K562 (cell line): ENCODE results near the gene SRCAP. TPM values are rescaled to one million over a fixed set of nuclear protein-coding genes. Genes with fewer than 3 reads are reported as not detected.

ENCODE experiments used
- CBX3 ChIP-seq, 2 experiments: IDR thresholded peaks; 1 replicate in 1 of 2; 2 replicates in 1 of 2; pipeline ENCODE4 v1.6.1; 2012; ENCODE audit warnings: inconsistent platforms in 2 of 2, low read length in 2 of 2, borderline replicate concordance in 1 of 2, control low read depth in 1 of 2
- E2F3 ChIP-seq: fragments of 250-450 bp; sonication (Bioruptor Pico); IDR thresholded peaks from 2 replicates; pipeline ENCODE4 v1.4.0; 2020; ENCODE audit warnings: mild to moderate bottlenecking
- ETS2 ChIP-seq: IDR thresholded peaks from 2 replicates; pipeline ENCODE4 v1.6.1; 2016; ENCODE audit warnings: borderline replicate concordance, missing genetic modification characterization, mild to moderate bottlenecking, moderate library complexity, missing compliant biosample characterization; ENCODE audit not compliant: poor library complexity, severe bottlenecking
- HDAC2 ChIP-seq: fragments of 450-650 bp; IDR thresholded peaks from 2 replicates; pipeline ENCODE4 v1.6.1; 2016; ENCODE audit warnings: mild to moderate bottlenecking
- JUN ChIP-seq, 2 experiments: sonication (generic) in 1 of 2; formaldehyde crosslinking in 1 of 2; IDR thresholded peaks; 2 replicates each; pipeline versions ENCODE4 v1.6.1 to v1.8.0; 2012 to 2022; ENCODE audit warnings: borderline replicate concordance in 2 of 2, mild to moderate bottlenecking in 2 of 2, improper control_type of control experiment in 1 of 2, low read depth in 1 of 2, low read length in 1 of 2, missing genetic modification reagents in 1 of 2
- MBD2 ChIP-seq: sonication (generic); IDR thresholded peaks from 2 replicates; pipeline ENCODE4 v1.6.1; 2016; ENCODE audit warnings: low read depth, borderline replicate concordance
- NR3C1 ChIP-seq: sonication (generic); formaldehyde crosslinking; IDR thresholded peaks from 2 replicates; pipeline ENCODE4 v1.8.1; 2022; ENCODE audit warnings: missing genetic modification reagents
- OTX1 ChIP-seq: fragments of 450-650 bp; formaldehyde crosslinking; IDR thresholded peaks from 2 replicates; pipeline ENCODE4 v1.4.0; 2022; ENCODE audit warnings: mild to moderate bottlenecking
- YY1 ChIP-seq, 3 experiments: IDR thresholded peaks; 2 replicates each; pipeline ENCODE4 v1.6.1; 2011; ENCODE audit warnings: low read length in 2 of 3, mild to moderate bottlenecking in 2 of 3, moderate library complexity in 2 of 3, borderline replicate concordance in 1 of 3, control low read depth in 1 of 3, low read depth in 1 of 3; ENCODE audit not compliant: insufficient read depth in 3 of 3, insufficient replicate concordance in 2 of 3, control insufficient read depth in 1 of 3, insufficient read length in 1 of 3; ENCODE audit errors: extremely low read depth in 1 of 3
- polyA plus RNA-seq, 8 experiments: library from polyadenylated mRNA; depleted of rRNA in 4 of 8; stranded (reverse) in 5 of 8; unstranded in 3 of 8; fragments of >200 nt; fragmentation: Nextera tagmentation in 2 of 8; fragmentation: Illumina TruSeq in 1 of 8; extraction: Ambion mirVana in 2 of 8; extraction: Trizol in 1 of 8; gene quantifications; 2 replicates each; pipeline versions ENCODE4 v1.2.1 to v1.2.3, GENCODE V29; 2011 to 2014; ENCODE audit warnings: inconsistent platforms in 1 of 8, missing spikeins in 1 of 8
- total RNA-seq, 7 experiments: library from RNA; depleted of rRNA in 6 of 7; stranded (reverse); fragments of >200 nt in 6 of 7; fragmentation: Illumina TruSeq in 2 of 7; extraction: Trizol in 2 of 7; gene quantifications; 2 replicates each; pipeline versions ENCODE4 v1.2.1 to v1.2.3, GENCODE V29; 2011 to 2021; ENCODE audit warnings: low replicate concordance in 1 of 7
- TF ChIP-seq, protein P1 (sequence below): sonication (generic); formaldehyde crosslinking; IDR thresholded peaks from 2 replicates; pipeline ENCODE4 v1.8.0; 2023; ENCODE audit warnings: missing genetic modification reagents, mild to moderate bottlenecking, borderline replicate concordance
- TF ChIP-seq, protein P2 (sequence below): fragments of 450-650 bp; IDR thresholded peaks from 2 replicates; pipeline ENCODE4 v1.6.1; 2018; ENCODE audit warnings: mild to moderate bottlenecking, low read depth; ENCODE audit not compliant: partially characterized antibody
- TF ChIP-seq, protein P3 (sequence below), 2 experiments: fragments of 250-450 bp in 1 of 2; fragments of 450-650 bp in 1 of 2; sonication (Bioruptor Pico) in 1 of 2; IDR thresholded peaks; 2 replicates each; pipeline versions ENCODE4 v1.6.1 to v1.8.0; 2016 to 2021; ENCODE audit warnings: mild to moderate bottlenecking in 2 of 2, moderate library complexity in 2 of 2, missing compliant biosample characterization in 1 of 2, missing genetic modification characterization in 1 of 2
- TF ChIP-seq, protein P4 (sequence below): fragments of 250-450 bp; sonication (Bioruptor Pico); IDR thresholded peaks from 2 replicates; pipeline ENCODE4 v1.8.0; 2021; ENCODE audit warnings: moderate library complexity, mild to moderate bottlenecking, inconsistent platforms
- TF ChIP-seq, protein P5 (sequence below): sonication (generic); formaldehyde crosslinking; IDR thresholded peaks from 2 replicates; pipeline ENCODE4 v1.8.1; 2023; ENCODE audit warnings: mild to moderate bottlenecking, missing genetic modification reagents, moderate library complexity

The SRCAP gene
- total and polyA plus RNA-seq, 9 of the 15 experiments (the other 6 are each of a cell fraction or from before 2014, with no cell fraction given), result 0.21 to 62.6 (median 5.8) TPM

DNA sequence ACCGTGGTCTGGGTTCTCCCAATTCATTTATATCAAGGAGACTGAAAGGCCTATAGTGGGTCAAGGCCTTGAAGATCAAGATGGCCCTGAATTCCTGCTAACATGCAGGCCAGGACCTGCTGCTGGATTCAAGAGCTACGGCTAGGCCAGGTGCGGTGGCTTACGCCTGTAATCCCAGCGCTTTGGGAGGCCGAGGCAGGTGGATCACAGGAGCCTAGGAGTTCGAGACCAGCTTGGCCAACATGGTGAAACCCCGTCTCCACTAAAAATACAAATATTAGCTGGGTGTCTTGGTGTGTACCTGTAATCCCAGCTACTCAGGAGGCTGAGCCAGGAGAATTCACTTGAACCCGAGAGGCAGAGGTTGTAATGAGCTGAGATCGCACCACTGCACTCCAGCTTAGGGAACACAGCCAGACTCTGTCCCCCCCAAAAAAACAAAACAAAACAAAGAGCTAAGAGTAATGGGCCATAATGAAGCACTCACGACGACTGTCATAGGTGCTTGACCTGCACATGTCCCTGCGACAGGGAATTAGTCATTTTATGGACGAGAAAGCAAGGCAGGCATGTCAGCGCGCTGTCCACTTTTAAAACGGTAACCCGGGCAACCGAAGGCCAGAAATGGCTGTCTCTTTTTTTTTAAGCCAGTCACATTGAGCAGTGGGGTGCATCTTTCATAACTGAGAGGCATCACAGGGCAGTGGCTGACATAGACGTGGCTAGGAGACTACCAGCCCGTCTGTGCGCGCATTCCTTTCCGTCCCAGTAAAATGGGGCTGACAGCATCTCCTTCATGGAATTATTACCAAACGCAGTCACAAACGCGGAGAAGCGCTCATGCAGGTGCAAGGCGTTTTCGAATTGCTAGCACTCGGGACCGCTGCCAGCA is 41.8 kb upstream of the SRCAP start (continued):
- TF ChIP-seq, protein P1, sequence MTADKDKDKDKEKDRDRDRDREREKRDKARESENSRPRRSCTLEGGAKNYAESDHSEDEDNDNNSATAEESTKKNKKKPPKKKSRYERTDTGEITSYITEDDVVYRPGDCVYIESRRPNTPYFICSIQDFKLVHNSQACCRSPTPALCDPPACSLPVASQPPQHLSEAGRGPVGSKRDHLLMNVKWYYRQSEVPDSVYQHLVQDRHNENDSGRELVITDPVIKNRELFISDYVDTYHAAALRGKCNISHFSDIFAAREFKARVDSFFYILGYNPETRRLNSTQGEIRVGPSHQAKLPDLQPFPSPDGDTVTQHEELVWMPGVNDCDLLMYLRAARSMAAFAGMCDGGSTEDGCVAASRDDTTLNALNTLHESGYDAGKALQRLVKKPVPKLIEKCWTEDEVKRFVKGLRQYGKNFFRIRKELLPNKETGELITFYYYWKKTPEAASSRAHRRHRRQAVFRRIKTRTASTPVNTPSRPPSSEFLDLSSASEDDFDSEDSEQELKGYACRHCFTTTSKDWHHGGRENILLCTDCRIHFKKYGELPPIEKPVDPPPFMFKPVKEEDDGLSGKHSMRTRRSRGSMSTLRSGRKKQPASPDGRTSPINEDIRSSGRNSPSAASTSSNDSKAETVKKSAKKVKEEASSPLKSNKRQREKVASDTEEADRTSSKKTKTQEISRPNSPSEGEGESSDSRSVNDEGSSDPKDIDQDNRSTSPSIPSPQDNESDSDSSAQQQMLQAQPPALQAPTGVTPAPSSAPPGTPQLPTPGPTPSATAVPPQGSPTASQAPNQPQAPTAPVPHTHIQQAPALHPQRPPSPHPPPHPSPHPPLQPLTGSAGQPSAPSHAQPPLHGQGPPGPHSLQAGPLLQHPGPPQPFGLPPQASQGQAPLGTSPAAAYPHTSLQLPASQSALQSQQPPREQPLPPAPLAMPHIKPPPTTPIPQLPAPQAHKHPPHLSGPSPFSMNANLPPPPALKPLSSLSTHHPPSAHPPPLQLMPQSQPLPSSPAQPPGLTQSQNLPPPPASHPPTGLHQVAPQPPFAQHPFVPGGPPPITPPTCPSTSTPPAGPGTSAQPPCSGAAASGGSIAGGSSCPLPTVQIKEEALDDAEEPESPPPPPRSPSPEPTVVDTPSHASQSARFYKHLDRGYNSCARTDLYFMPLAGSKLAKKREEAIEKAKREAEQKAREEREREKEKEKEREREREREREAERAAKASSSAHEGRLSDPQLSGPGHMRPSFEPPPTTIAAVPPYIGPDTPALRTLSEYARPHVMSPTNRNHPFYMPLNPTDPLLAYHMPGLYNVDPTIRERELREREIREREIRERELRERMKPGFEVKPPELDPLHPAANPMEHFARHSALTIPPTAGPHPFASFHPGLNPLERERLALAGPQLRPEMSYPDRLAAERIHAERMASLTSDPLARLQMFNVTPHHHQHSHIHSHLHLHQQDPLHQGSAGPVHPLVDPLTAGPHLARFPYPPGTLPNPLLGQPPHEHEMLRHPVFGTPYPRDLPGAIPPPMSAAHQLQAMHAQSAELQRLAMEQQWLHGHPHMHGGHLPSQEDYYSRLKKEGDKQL (CRISPR knock-in tag), result no peak
- TF ChIP-seq HDAC2, result 0 out of 2 replicates have a peak, but pooled peaks have one; percentile 27
- TF ChIP-seq, protein P2, sequence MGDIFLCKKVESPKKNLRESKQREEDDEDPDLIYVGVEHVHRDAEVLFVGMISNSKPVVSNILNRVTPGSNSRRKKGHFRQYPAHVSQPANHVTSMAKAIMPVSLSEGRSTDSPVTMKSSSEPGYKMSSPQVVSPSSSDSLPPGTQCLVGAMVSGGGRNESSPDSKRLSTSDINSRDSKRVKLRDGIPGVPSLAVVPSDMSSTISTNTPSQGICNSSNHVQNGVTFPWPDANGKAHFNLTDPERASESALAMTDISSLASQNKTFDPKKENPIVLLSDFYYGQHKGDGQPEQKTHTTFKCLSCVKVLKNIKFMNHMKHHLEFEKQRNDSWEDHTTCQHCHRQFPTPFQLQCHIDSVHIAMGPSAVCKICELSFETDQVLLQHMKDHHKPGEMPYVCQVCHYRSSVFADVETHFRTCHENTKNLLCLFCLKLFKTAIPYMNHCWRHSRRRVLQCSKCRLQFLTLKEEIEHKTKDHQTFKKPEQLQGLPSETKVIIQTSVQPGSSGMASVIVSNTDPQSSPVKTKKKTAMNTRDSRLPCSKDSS, result peak; percentile 49
- TF ChIP-seq CBX3 (IDR thresholded peaks at IDR 0.05; ENCODE audit: borderline replicate concordance in 1 of 2, low read length in 2 of 2), result no peak
- no peak for TF ChIP-seq JUN (IDR thresholded peaks at IDR 0.05; ENCODE audit: borderline replicate concordance, low read depth, low read length)
- no peak for TF ChIP-seq JUN (CRISPR knock-in tag; IDR thresholded peaks at IDR 0.05; ENCODE audit: borderline replicate concordance)
- no peak for TF ChIP-seq E2F3 (CRISPR knock-in tag)
- no peak for TF ChIP-seq MBD2
- peak in 1 of 3 experiments; percentile 71 for TF ChIP-seq YY1 (IDR thresholded peaks at IDR 0.05; ENCODE audit: borderline replicate concordance in 1 of 3, control insufficient read depth in 1 of 3, extremely low read depth in 1 of 3, insufficient read depth in 3 of 3, insufficient read length in 1 of 3, insufficient replicate concordance in 2 of 3, low read depth in 1 of 3, low read length in 2 of 3)
- TF ChIP-seq OTX1 (CRISPR knock-in tag), result peak; percentile 49; the same call in 1 of the 2 replicates
- TF ChIP-seq ETS2 (tag), result no peak
- TF ChIP-seq, protein P3, sequence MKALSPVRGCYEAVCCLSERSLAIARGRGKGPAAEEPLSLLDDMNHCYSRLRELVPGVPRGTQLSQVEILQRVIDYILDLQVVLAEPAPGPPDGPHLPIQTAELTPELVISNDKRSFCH (CRISPR knock-in tag; IDR thresholded peaks at IDR 0.05), result no peak
- TF ChIP-seq, protein P3 (tag; IDR thresholded peaks at IDR 0.05), result peak; percentile 74; the same call in 1 of the 2 replicates
- TF ChIP-seq, protein P4, sequence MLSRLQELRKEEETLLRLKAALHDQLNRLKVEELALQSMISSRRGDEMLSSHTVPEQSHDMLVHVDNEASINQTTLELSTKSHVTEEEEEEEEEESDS (CRISPR knock-in tag), result no peak
- TF ChIP-seq, protein P5, sequence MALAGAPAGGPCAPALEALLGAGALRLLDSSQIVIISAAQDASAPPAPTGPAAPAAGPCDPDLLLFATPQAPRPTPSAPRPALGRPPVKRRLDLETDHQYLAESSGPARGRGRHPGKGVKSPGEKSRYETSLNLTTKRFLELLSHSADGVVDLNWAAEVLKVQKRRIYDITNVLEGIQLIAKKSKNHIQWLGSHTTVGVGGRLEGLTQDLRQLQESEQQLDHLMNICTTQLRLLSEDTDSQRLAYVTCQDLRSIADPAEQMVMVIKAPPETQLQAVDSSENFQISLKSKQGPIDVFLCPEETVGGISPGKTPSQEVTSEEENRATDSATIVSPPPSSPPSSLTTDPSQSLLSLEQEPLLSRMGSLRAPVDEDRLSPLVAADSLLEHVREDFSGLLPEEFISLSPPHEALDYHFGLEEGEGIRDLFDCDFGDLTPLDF (CRISPR knock-in tag), result no peak
- no peak for TF ChIP-seq NR3C1 (CRISPR knock-in tag)
